ENCODE measurements around the gene SCAMP3. TPM values are rescaled to one million over a fixed set of nuclear protein-coding genes. Genes with fewer than 3 reads are reported as not detected.

SCAMP3 gene
- total and polyA plus RNA-seq, 4 donors: 26.3 to 103 (median 70.1) TPM

GRCh38 chr1:155210314-155211104, 51.7 kb downstream of the SCAMP3 start:
- DNase-seq (ENCODE audit: low read depth in 4 of 6, low spot score in 6 of 6): no peak
- Histone ChIP-seq H3K27me3 (ENCODE audit: control insufficient read depth, insufficient read depth, low read length) (no peaks in the 10 kb centered on the region), H3K9me3 (ENCODE audit: control insufficient read depth, insufficient read depth, low read length) (no peaks in the 10 kb centered on the region), H3K4me3 (ENCODE audit: low read depth, low read length) (no peak overlapping the region), H3K36me3 (ENCODE audit: control insufficient read depth, insufficient read depth, low read length) (peaks cover 14% of the 10 kb centered on the region), H3K27ac (ENCODE audit: low read depth, low read length) (no peak overlapping the region), H3K4me1 (ENCODE audit: control insufficient read depth, insufficient read depth, low read length) (peaks cover 34% of the 10 kb centered on the region)
- 92% methylated on average over 1 of the region's 4 CpGs for WGBS (ENCODE audit: insufficient coverage)

- peak overlapping the region; percentile 99 for H3K27ac ChIP-seq (ENCODE audit: low read depth, low read length)
- H3K4me3 ChIP-seq (ENCODE audit: low read depth, low read length): peak overlapping the region; percentile 91
- WGBS (ENCODE audit: insufficient coverage): 2% methylated on average over 13 of the region's 13 CpGs
- DNase-seq (ENCODE audit: low read depth in 4 of 6, low spot score in 6 of 6): no peak
- no peaks in the 10 kb centered on the region for H3K9me3 ChIP-seq (ENCODE audit: control insufficient read depth, insufficient read depth, low read length)
- peaks cover 34% of the 10 kb centered on the region for H3K4me1 ChIP-seq (ENCODE audit: control insufficient read depth, insufficient read depth, low read length)
- no peaks in the 10 kb centered on the region for H3K27me3 ChIP-seq (ENCODE audit: control insufficient read depth, insufficient read depth, low read length)
- peaks cover 19% of the 10 kb centered on the region for H3K36me3 ChIP-seq (ENCODE audit: control insufficient read depth, insufficient read depth, low read length)
Measured at GRCh38 chr1:155209312-155209721, 52.8 kb downstream of the SCAMP3 start.

GRCh38 chr1:155208541-155209311, 53.4 kb downstream of the SCAMP3 start, which contains the start of gene MTX1:
Gene MTX1 (plus strand): TSS chr1:155208695. CDS start chr1:155208805, 110 bp downstream.
- DNase-seq (ENCODE audit: low read depth in 4 of 6, low spot score in 6 of 6): peak in 4 of 6 donors; percentile 68 to 96 (median 86)
- Histone ChIP-seq H3K27me3 (ENCODE audit: control insufficient read depth, insufficient read depth, low read length) (no peaks in the 10 kb centered on the region), H3K4me1 (ENCODE audit: control insufficient read depth, insufficient read depth, low read length) (peaks cover 34% of the 10 kb centered on the region), H3K27ac (ENCODE audit: low read depth, low read length) (peak within 1 kb of the TSS; percentile 99), H3K36me3 (ENCODE audit: control insufficient read depth, insufficient read depth, low read length) (peaks cover 22% of the 10 kb centered on the region), H3K9me3 (ENCODE audit: control insufficient read depth, insufficient read depth, low read length) (no peaks in the 10 kb centered on the region), H3K4me3 (ENCODE audit: low read depth, low read length) (peak within 1 kb of the TSS; percentile 91)
- under 1% methylated on average over 64 of the region's 64 CpGs for WGBS (ENCODE audit: insufficient coverage)

- Histone ChIP-seq H3K27me3 (ENCODE audit: control insufficient read depth, insufficient read depth, low read length) (no peaks in the 10 kb centered on the region), H3K36me3 (ENCODE audit: control insufficient read depth, insufficient read depth, low read length) (peaks cover 30% of the 10 kb centered on the region), H3K27ac (ENCODE audit: low read depth, low read length) (peak within 1 kb of the TSS; percentile 99), H3K9me3 (ENCODE audit: control insufficient read depth, insufficient read depth, low read length) (no peaks in the 10 kb centered on the region), H3K4me3 (ENCODE audit: low read depth, low read length) (peak within 1 kb of the TSS; percentile 91), H3K4me1 (ENCODE audit: control insufficient read depth, insufficient read depth, low read length) (peaks cover 34% of the 10 kb centered on the region)
- 0% methylated on average over 8 of the region's 17 CpGs for WGBS (ENCODE audit: insufficient coverage)
- peak in 2 of 6 donors; percentile 84 to 87 for DNase-seq (ENCODE audit: low read depth in 4 of 6, low spot score in 6 of 6)
Measured at GRCh38 chr1:155207806-155208540, 54.2 kb downstream of the SCAMP3 start, which contains the start of gene THBS3. Gene THBS3 (minus strand): TSS chr1:155207897. CDS start chr1:155207876, 21 bp downstream.

GRCh38 chr1:155206891-155207805, 55.0 kb downstream of the SCAMP3 start:
- Histone ChIP-seq H3K4me3 (ENCODE audit: low read depth, low read length) (peak overlapping the region; percentile 91), H3K9me3 (ENCODE audit: control insufficient read depth, insufficient read depth, low read length) (no peaks in the 10 kb centered on the region), H3K4me1 (ENCODE audit: control insufficient read depth, insufficient read depth, low read length) (peaks cover 34% of the 10 kb centered on the region), H3K27me3 (ENCODE audit: control insufficient read depth, insufficient read depth, low read length) (no peaks in the 10 kb centered on the region), H3K27ac (ENCODE audit: low read depth, low read length) (peak overlapping the region; percentile 99), H3K36me3 (ENCODE audit: control insufficient read depth, insufficient read depth, low read length) (peaks cover 36% of the 10 kb centered on the region)
- WGBS (ENCODE audit: insufficient coverage): 8% methylated on average over 12 of the region's 13 CpGs
- DNase-seq (ENCODE audit: low read depth in 4 of 6, low spot score in 6 of 6): peak in 3 of 6 donors; percentile 57 to 91 (median 88)

Other genes with a start within 250 kb of the SCAMP3 start
- gene DCST2, start 228.6 kb downstream of the SCAMP3 start, total RNA-seq: 1 to 10 TPM in 1 of 2 donors, under 1 TPM in 1; 0.10 to 1.0 TPM
- gene DCST2, start 228.6 kb downstream of the SCAMP3 start, polyA plus RNA-seq (ENCODE audit: insufficient read length in 2 of 2): 1 to 10 TPM; 1.1 to 1.2 TPM
- not detected for gene DCST1, start 228.5 kb downstream of the SCAMP3 start, total RNA-seq
- gene DCST1, start 228.5 kb downstream of the SCAMP3 start, polyA plus RNA-seq (ENCODE audit: insufficient read length in 2 of 2): under 1 TPM; 0.11 to 0.33 TPM
- 10 to 100 TPM; 29.9 to 58.5 TPM for gene ADAM15, start 211.0 kb downstream of the SCAMP3 start, total RNA-seq
- 100 to 1,000 TPM in 1 of 2 donors, 10 to 100 TPM in 1; 73.1 to 100 TPM for gene ADAM15, start 211.0 kb downstream of the SCAMP3 start, polyA plus RNA-seq (ENCODE audit: insufficient read length in 2 of 2)
- gene EFNA4, start 198.6 kb downstream of the SCAMP3 start, total RNA-seq: 10 to 100 TPM in 1 of 2 donors, 1 to 10 TPM in 1; 3.5 to 13.9 TPM
- 1 to 10 TPM; 5.1 to 6.8 TPM for gene EFNA4, start 198.6 kb downstream of the SCAMP3 start, polyA plus RNA-seq (ENCODE audit: insufficient read length in 2 of 2)
- 10 to 100 TPM; 12.3 to 13.6 TPM for gene EFNA3, start 183.5 kb downstream of the SCAMP3 start, total RNA-seq
- gene EFNA3, start 183.5 kb downstream of the SCAMP3 start, polyA plus RNA-seq (ENCODE audit: insufficient read length in 2 of 2): 10 to 100 TPM; 46.6 to 50.6 TPM
- 10 to 100 TPM; 14.8 to 27.8 TPM for gene EFNA1, start 134.5 kb downstream of the SCAMP3 start, total RNA-seq
- gene EFNA1, start 134.5 kb downstream of the SCAMP3 start, polyA plus RNA-seq (ENCODE audit: insufficient read length in 2 of 2): 10 to 100 TPM; 17.9 to 23.3 TPM
- gene SLC50A1, start 126.5 kb downstream of the SCAMP3 start, total RNA-seq: 10 to 100 TPM; 12.1 to 35.8 TPM
- 10 to 100 TPM; 18.2 to 26.9 TPM for gene SLC50A1, start 126.5 kb downstream of the SCAMP3 start, polyA plus RNA-seq (ENCODE audit: insufficient read length in 2 of 2)
- gene DPM3, start 121.8 kb downstream of the SCAMP3 start, total RNA-seq: 10 to 100 TPM; 16.2 to 46.6 TPM
- 10 to 100 TPM; 41.7 to 47.2 TPM for gene DPM3, start 121.8 kb downstream of the SCAMP3 start, polyA plus RNA-seq (ENCODE audit: insufficient read length in 2 of 2)
- 100 to 1,000 TPM in 1 of 2 donors, 10 to 100 TPM in 1; 81.9 to 140 TPM for gene KRTCAP2, start 89.1 kb downstream of the SCAMP3 start, total RNA-seq
- gene KRTCAP2, start 89.1 kb downstream of the SCAMP3 start, polyA plus RNA-seq (ENCODE audit: insufficient read length in 2 of 2): 100 to 1,000 TPM; 130 to 132 TPM
- 1 to 10 TPM; 6.7 to 6.8 TPM for gene TRIM46, start 88.5 kb downstream of the SCAMP3 start, total RNA-seq
- gene TRIM46, start 88.5 kb downstream of the SCAMP3 start, polyA plus RNA-seq (ENCODE audit: insufficient read length in 2 of 2): 10 to 100 TPM; 29.5 to 37.6 TPM
- 10 to 100 TPM; 18.2 to 39.1 TPM for gene THBS3, start 54.5 kb downstream of the SCAMP3 start, total RNA-seq
- 10 to 100 TPM; 34.4 to 57.6 TPM for gene THBS3, start 54.5 kb downstream of the SCAMP3 start, polyA plus RNA-seq (ENCODE audit: insufficient read length in 2 of 2)
- gene MTX1, start 53.7 kb downstream of the SCAMP3 start, total RNA-seq: 10 to 100 TPM; 15.8 to 43.1 TPM
- 10 to 100 TPM; 35.8 to 40.2 TPM for gene MTX1, start 53.7 kb downstream of the SCAMP3 start, polyA plus RNA-seq (ENCODE audit: insufficient read length in 2 of 2)
- 1 to 10 TPM; 8.5 to 9.8 TPM for gene ENTREP3, start 6.9 kb downstream of the SCAMP3 start, total RNA-seq
- gene ENTREP3, start 6.9 kb downstream of the SCAMP3 start, polyA plus RNA-seq (ENCODE audit: insufficient read length in 2 of 2): 10 to 100 TPM; 30.6 to 42.5 TPM
- gene CLK2, start 11.1 kb upstream of the SCAMP3 start, total RNA-seq: 10 to 100 TPM; 25.2 to 42.6 TPM
- gene CLK2, start 11.1 kb upstream of the SCAMP3 start, polyA plus RNA-seq (ENCODE audit: insufficient read length in 2 of 2): 10 to 100 TPM; 49.2 to 61.1 TPM
- gene HCN3, start 15.1 kb upstream of the SCAMP3 start, total RNA-seq: 1 to 10 TPM; 6.1 to 9.0 TPM
- gene HCN3, start 15.1 kb upstream of the SCAMP3 start, polyA plus RNA-seq (ENCODE audit: insufficient read length in 2 of 2): 10 to 100 TPM; 28.6 to 36.0 TPM
- gene PKLR, start 39.1 kb upstream of the SCAMP3 start, total RNA-seq: under 1 TPM; 0.11 to 0.20 TPM
- gene PKLR, start 39.1 kb upstream of the SCAMP3 start, polyA plus RNA-seq (ENCODE audit: insufficient read length in 2 of 2): under 1 TPM; 0.14 to 0.15 TPM
- 100 to 1,000 TPM; 144 to 249 TPM for gene FDPS, start 46.5 kb upstream of the SCAMP3 start, total RNA-seq
- gene FDPS, start 46.5 kb upstream of the SCAMP3 start, polyA plus RNA-seq (ENCODE audit: insufficient read length in 2 of 2): 100 to 1,000 TPM; 202 to 239 TPM
- gene RUSC1, start 58.5 kb upstream of the SCAMP3 start, total RNA-seq: 10 to 100 TPM; 28.4 to 35.1 TPM
- 100 to 1,000 TPM; 121 to 129 TPM for gene RUSC1, start 58.5 kb upstream of the SCAMP3 start, polyA plus RNA-seq (ENCODE audit: insufficient read length in 2 of 2)

Measured in spinal cord (tissue), 10 donors.